Body of pancreas (tissue), 4 donors: ENCODE data around the gene LARP4B. TPM values are rescaled to one million over a fixed set of nuclear protein-coding genes. Genes with fewer than 3 reads are reported as not detected.
A peak's percentile ranks its signal among the peaks of the same experiment; 100 is the strongest.

Experiments
- ATAC-seq: fragments of 150-250 bp; one replicate; pipeline ENCODE4 v1.9.1; 2016
- DNase-seq, 4 donors: peaks; one replicate each; pipeline ENCODE4 v3.0.0-alpha.2; 2019
- H3K27ac ChIP-seq, 4 donors: fragments of 200-600 bp; sonication (generic); 1 replicate in 3 of 4; 2 replicates in 1 of 4; pipeline versions ENCODE4 v1.5.1 to v1.6.1; 2016 to 2019; ENCODE audit warnings: mild to moderate bottlenecking in 1 of 4, mixed read lengths in 1 of 4, moderate library complexity in 1 of 4
- H3K27me3 ChIP-seq, 2 donors: fragments of 200-600 bp; sonication (generic); one replicate each; pipeline ENCODE4 v1.6.0; 2016; ENCODE audit warnings: mild to moderate bottlenecking in 1 of 2
- H3K36me3 ChIP-seq, 2 donors: fragments of 200-600 bp; sonication (generic); replicated peaks in 1 of 2; 2 replicates each; pipeline ENCODE4 v1.5.1; 2016; ENCODE audit warnings: low read depth in 2 of 2; ENCODE audit not compliant: insufficient read depth in 1 of 2
- H3K4me1 ChIP-seq: fragments of 200-600 bp; sonication (generic); one replicate; pipeline ENCODE4 v1.6.0; 2016
- H3K4me3 ChIP-seq, 2 donors: fragments of 200-600 bp; sonication (generic); 1 replicate in 1 of 2; 2 replicates in 1 of 2; pipeline ENCODE4 v1.5.1; 2016 to 2019
- H3K9me3 ChIP-seq, 3 donors: fragments of 200-600 bp; sonication (generic); 1 replicate in 2 of 3; 2 replicates in 1 of 3; pipeline ENCODE4 v1.5.1; 2016
- POLR2A ChIP-seq, 3 donors: fragments of 450-650 bp; IDR thresholded peaks; one replicate each; pipeline ENCODE4 v1.6.1; 2016; ENCODE audit warnings: antibody characterized with exemption in 3 of 3, mild to moderate bottlenecking in 2 of 3
- WGBS, 2 donors: methylation state at CpG; one replicate each; pipeline ENCODE4 v1.1.5; 2017; 5-methylcytosine and 5-hydroxymethylcytosine counted together
- intact Hi-C: fragments of 100-400 bp; cut with DNase I; formaldehyde crosslinking; loops from one replicate; pipeline ENCODE4 v1.15.1; 2023
- total RNA-seq, 2 donors: library from RNA; depleted of rRNA; stranded (reverse); fragments of >200 nt; gene quantifications; one replicate each; pipeline ENCODE4 v1.1.0, GENCODE V29; 2016
- TF ChIP-seq, protein P1 (sequence below), 7 experiments: fragments of 450-650 bp in 4 of 7; fragments of 200-600 bp in 3 of 7; sonication (generic) in 3 of 7; IDR thresholded peaks; one replicate each; pipeline ENCODE4 v1.5.1; 2016 to 2019; ENCODE audit warnings: antibody characterized with exemption in 7 of 7

The LARP4B gene
- total RNA-seq, 2 donors from 2014 or later: 41.0 to 61.6 TPM

DNA sequence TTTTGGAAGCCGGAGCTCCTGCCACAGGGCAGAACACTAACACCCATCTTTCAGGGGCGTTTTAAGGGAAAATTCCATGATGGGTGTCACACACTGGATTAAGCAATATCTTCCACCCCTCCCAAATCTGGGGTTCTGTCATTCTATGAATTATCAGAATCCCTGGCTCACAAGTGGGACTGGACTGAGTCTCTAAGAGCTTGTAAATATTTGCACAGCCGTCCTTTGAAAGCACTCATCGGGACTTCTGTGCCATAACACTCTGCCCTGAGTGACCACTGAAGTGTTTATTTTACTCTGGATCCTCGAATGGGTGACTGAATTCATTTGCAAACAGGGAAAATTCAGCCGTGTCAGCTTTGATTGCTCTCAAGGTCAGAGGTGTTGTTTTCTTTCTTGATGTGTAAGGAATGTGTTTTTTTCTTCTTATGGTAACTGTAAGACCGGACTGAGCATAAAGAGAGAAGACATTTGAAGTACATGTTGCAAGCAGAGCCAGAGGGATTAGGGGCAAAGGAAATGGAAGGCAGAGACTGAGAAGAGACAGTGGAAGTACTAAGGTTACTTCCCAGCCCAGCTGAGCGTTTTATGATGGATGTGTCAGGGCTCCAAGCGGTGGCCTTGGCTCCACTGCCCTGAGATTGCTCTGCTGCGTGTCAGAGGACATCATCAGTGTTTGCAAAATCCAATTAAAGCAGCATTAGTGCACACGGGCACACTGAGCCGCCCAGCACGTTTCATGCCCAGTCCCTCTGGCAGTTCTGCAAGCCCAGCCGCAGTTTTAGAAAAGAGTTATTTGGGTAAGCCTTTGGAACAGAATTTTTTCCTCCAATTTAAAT is 39.0 kb upstream of the LARP4B start:
- TF ChIP-seq POLR2A (IDR thresholded peaks at IDR 0.05): no peak
- TF ChIP-seq, protein P1, sequence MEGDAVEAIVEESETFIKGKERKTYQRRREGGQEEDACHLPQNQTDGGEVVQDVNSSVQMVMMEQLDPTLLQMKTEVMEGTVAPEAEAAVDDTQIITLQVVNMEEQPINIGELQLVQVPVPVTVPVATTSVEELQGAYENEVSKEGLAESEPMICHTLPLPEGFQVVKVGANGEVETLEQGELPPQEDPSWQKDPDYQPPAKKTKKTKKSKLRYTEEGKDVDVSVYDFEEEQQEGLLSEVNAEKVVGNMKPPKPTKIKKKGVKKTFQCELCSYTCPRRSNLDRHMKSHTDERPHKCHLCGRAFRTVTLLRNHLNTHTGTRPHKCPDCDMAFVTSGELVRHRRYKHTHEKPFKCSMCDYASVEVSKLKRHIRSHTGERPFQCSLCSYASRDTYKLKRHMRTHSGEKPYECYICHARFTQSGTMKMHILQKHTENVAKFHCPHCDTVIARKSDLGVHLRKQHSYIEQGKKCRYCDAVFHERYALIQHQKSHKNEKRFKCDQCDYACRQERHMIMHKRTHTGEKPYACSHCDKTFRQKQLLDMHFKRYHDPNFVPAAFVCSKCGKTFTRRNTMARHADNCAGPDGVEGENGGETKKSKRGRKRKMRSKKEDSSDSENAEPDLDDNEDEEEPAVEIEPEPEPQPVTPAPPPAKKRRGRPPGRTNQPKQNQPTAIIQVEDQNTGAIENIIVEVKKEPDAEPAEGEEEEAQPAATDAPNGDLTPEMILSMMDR (IDR thresholded peaks at IDR 0.05): peak in 1 of 7 experiments; percentile 6
- no peaks in the 10 kb centered on the region for H3K36me3 ChIP-seq
- DNase-seq (peak; percentile 35 to 71 (median 52)), ATAC-seq (peak; percentile 81)
- H3K27me3 ChIP-seq: no peaks in the 10 kb centered on the region
- peaks cover 21% of the 10 kb centered on the region for H3K4me1 ChIP-seq
- H3K27ac ChIP-seq: peak overlapping the region; percentile 50 to 78 (median 66)
- intact Hi-C loops: no loop called here
- H3K4me3 ChIP-seq: no peak overlapping the region
- WGBS, 2 donors: 2 to 16% methylated on average over 14 of the region's 14 CpGs
- H3K9me3 ChIP-seq: no peaks in the 10 kb centered on the region

DNA sequence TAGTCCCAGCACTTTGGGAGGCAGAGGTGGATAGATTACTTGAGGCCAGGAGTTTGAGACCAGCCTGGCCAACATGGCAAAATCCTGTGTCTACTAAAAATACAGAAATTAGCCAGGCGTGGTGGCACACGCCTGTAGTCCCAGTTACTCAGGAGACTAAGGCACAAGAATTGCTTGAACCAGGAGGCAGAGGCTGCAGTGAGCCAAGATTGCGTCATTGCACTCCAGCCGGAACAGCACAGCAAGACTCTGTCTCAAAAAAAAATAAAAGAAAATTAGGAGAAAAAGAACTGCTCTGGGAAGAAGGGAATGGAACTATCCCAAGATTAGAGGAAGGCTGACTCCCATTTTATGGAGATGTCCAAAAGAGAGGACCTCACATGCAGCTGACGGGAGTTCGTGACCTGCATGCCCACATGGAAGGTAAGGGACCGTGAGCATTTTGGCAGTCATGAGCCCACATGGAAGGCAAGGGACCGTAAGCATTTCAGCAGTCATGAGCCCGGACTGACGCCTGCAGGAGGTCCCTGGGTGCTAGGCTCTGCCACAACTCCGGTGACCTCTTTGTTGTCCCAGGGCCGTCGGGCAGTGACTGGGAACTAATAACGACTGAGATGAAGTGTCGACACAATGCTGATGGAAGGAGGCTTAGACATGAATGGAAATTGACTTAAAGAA is 38.1 kb upstream of the LARP4B start:
- Histone ChIP-seq H3K27me3 (no peaks in the 10 kb centered on the region), H3K27ac (peak overlapping the region in 3 of 4 donors; percentile 61 to 78 (median 72)), H3K36me3 (no peaks in the 10 kb centered on the region), H3K4me1 (peaks cover 21% of the 10 kb centered on the region), H3K4me3 (no peak overlapping the region), H3K9me3 (no peaks in the 10 kb centered on the region)
- 64 to 74% methylated on average over 14 to 15 of the region's 15 CpGs for WGBS, 2 donors
- no peak for TF ChIP-seq POLR2A (IDR thresholded peaks at IDR 0.05)
- TF ChIP-seq, protein P1 (IDR thresholded peaks at IDR 0.05): no peak
- no peak for ATAC-seq
- intact Hi-C loops: no loop called here
- no peak for DNase-seq

DNA sequence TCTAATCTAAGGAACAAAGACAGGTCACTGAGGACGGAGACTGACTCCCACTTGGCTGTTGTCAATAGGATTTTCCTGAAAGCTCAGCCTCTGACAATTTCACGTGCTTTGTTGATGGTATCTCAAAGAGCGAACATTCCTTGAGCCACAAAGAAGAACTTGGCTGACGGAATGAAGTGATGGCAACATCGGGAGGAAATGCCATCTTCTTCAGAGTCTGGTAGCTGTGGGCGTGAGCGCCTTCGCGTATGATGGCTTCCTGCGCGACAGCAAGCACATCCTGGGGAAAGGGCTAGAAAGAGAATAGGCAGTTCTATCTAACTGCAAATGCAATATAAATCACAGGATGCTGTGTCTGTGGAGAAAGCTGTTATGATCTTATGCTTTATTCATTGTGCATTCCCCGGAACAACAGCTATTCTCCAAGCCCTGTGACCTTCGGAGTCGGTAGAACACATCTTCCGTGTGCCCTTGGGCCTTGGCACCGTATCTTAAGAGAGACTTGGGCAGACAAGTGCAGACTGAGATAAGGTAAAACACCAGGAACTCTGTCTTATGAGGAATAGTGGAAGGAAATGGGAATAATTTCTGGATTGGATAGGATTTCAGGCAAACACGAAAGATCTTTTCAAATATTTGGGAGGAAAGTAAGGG is 37.2 kb upstream of the LARP4B start:
- 76 to 85% methylated on average over 17 of the region's 17 CpGs for WGBS, 2 donors
- Histone ChIP-seq H3K4me3 (no peak overlapping the region), H3K4me1 (peaks cover 21% of the 10 kb centered on the region), H3K27me3 (no peaks in the 10 kb centered on the region), H3K36me3 (no peaks in the 10 kb centered on the region), H3K9me3 (no peaks in the 10 kb centered on the region), H3K27ac (no peak overlapping the region)
- no peak for ATAC-seq
- no peak for DNase-seq
- intact Hi-C loops: no loop called here
- TF ChIP-seq, protein P1 (IDR thresholded peaks at IDR 0.05): no peak
- no peak for TF ChIP-seq POLR2A (IDR thresholded peaks at IDR 0.05)

DNA sequence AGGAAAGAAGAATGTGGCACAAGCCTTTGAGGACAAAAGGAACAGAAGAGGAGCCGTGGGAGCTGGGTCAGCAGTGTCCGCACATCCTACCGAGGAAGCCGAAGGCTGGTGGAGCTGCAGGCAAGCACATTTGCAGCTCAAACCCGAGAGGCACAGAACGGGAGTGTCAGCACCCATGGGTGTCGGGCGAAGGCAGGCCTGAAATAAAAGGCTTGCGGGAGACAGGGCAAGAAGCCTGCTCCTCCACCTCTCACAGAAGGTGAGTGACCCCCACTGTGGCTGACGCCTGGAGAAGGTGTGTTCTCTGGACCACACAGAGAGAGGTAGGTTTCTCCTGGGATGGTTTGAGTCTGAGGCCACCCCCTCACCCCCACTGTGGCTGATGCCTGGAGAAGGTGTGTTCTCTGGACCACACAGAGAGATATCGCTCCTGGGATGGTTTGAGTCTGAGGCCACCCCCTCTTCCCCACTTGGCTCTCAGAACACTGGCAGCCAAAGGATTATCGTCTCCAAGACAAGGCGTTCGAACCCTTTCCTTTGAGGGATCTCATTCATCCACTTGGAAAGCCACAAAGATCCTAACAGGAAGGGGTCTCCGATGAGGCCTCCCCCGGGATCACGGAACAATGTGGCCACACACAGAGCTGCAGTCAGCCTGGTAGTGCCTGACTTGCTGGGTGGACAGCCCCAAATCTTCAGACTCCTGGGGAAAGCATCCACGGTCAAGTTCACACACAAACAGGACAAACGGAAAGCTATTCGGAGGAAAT is 35.1 kb upstream of the LARP4B start:
- 87 to 92% methylated on average over 14 to 20 of the region's 20 CpGs for WGBS, 2 donors

More for the DNA sequence above, 35.1 kb upstream of the LARP4B start:
- TF ChIP-seq POLR2A (IDR thresholded peaks at IDR 0.05): no peak
- TF ChIP-seq, protein P1 (IDR thresholded peaks at IDR 0.05): no peak
- H3K9me3 ChIP-seq: no peaks in the 10 kb centered on the region
- no peaks in the 10 kb centered on the region for H3K27me3 ChIP-seq
- DNase-seq (no peak), ATAC-seq (no peak)
- H3K4me3 ChIP-seq: no peak overlapping the region
- peaks cover 21% of the 10 kb centered on the region for H3K4me1 ChIP-seq
- no peak overlapping the region for H3K27ac ChIP-seq
- intact Hi-C loops: no loop called here
- H3K36me3 ChIP-seq: no peaks in the 10 kb centered on the region
